Smooth muscle cell (in vitro differentiated cells): ENCODE data around the gene GMPR. TPM values are rescaled to one million over a fixed set of nuclear protein-coding genes. Genes with fewer than 3 reads are reported as not detected.

Experiments used
- DNase-seq: peaks from one replicate; lab custom pipeline; 2025; ENCODE audit not compliant: unreplicated experiment; lab: John Stamatoyannopoulos, UW
- H2AFZ ChIP-seq: fragments of 200-600 bp; sonication (generic); 2 replicates; pipeline ENCODE4 v1.6.0; 2016; ENCODE audit warnings: antibody characterized with exemption, low read depth, mild to moderate bottlenecking
- H3F3A ChIP-seq: fragments of 200-600 bp; sonication (generic); 2 replicates; pipeline ENCODE4 v1.6.0; 2017; ENCODE audit warnings: antibody characterized with exemption, low read depth
- H3K27ac ChIP-seq: fragments of 200-600 bp; sonication (generic); 2 replicates; pipeline ENCODE4 v1.5.1; 2016; ENCODE audit warnings: low read depth, mild to moderate bottlenecking
- H3K27me3 ChIP-seq: fragments of 200-600 bp; sonication (generic); 2 replicates; pipeline ENCODE4 v1.6.1; 2016; ENCODE audit warnings: low read depth, mild to moderate bottlenecking
- H3K36me3 ChIP-seq: fragments of 200-600 bp; sonication (generic); 2 replicates; pipeline ENCODE4 v1.5.1; 2016; ENCODE audit warnings: low read depth
- H3K4me1 ChIP-seq: fragments of 200-600 bp; sonication (generic); 2 replicates; pipeline ENCODE4 v1.5.1; 2016; ENCODE audit warnings: low read depth
- H3K4me2 ChIP-seq: fragments of 200-600 bp; sonication (generic); 2 replicates; pipeline ENCODE4 v1.6.0; 2016; ENCODE audit warnings: mild to moderate bottlenecking
- H3K4me3 ChIP-seq: fragments of 200-600 bp; sonication (generic); 2 replicates; pipeline ENCODE4 v1.5.1; 2016; ENCODE audit warnings: mild to moderate bottlenecking
- H3K79me2 ChIP-seq: fragments of 200-600 bp; sonication (generic); 2 replicates; pipeline ENCODE4 v1.6.0; 2016; ENCODE audit warnings: low read depth, mild to moderate bottlenecking
- H3K9ac ChIP-seq: fragments of 200-600 bp; sonication (generic); 2 replicates; pipeline ENCODE4 v1.6.0; 2016; ENCODE audit warnings: low read depth
- H3K9me3 ChIP-seq: fragments of 200-600 bp; sonication (generic); replicated peaks from 2 replicates; pipeline ENCODE4 v1.5.1; 2016; ENCODE audit warnings: low read depth
- H4K20me1 ChIP-seq: fragments of 200-600 bp; sonication (generic); 2 replicates; pipeline ENCODE4 v1.6.0; 2016; ENCODE audit warnings: low read depth
- WGBS: methylation state at CpG from one replicate; pipeline ENCODE4 v1.1.7; 2016; ENCODE audit warnings: low lambda C conversion rate; 5-methylcytosine and 5-hydroxymethylcytosine counted together
- polyA plus RNA-seq: library from polyadenylated mRNA; unstranded; fragments of >200 nt; fragmentation: Nextera tagmentation; extraction: Ambion mirVana; gene quantifications from 2 replicates; pipeline ENCODE4 v1.2.1, GENCODE V29; 2016
- total RNA-seq: library from RNA; depleted of rRNA; stranded (reverse); fragments of >200 nt; gene quantifications from 2 replicates; pipeline ENCODE4 v1.2.3, GENCODE V29; 2014
- TF ChIP-seq, protein P1 (sequence below): fragments of 200-600 bp; sonication (generic); IDR thresholded peaks from 2 replicates; pipeline ENCODE4 v1.5.1; 2017; ENCODE audit warnings: borderline replicate concordance, mild to moderate bottlenecking, antibody characterized with exemption; ENCODE audit not compliant: insufficient read depth, poor library complexity, severe bottlenecking

The GMPR gene
- total and polyA plus RNA-seq, 2 experiments from 2014 or later = 0.74 to 1.3 TPM

DNA sequence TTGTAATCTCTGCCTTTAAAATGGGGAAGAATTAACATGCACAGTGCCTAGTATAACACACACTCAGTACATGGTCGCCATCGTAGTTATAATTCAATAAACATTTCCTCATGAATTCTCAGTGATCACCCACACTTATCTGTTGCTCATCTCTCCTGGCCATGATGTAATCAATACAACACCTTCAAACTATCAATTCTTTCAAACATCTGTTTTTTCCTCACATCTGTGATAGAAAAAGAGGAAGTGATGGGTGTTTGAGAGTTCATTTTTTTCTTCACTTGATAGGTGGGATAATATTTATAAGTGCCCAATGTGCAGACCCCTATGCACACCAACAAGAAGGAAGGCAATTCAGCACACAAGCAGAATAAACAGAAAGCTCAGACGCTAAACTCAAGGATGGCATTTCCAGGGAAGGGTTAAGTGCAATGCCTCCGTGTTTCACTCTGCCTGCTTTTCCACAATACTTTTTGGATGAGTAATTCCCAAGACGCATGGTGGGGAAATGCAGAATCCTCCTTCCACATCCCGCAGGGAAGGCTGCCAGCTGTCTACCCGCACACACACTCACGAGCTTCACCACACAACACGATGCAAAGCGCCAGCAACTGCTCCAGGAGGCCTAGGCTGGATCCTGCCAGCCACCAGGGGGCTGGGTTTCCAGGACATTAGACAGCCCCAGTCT lies 100.3 kb downstream of the GMPR start:
- H3K36me3 ChIP-seq = no peaks in the 10 kb centered on the region
- peaks cover 49% of the 10 kb centered on the region for H4K20me1 ChIP-seq
- peak; percentile 63 for DNase-seq
- no peaks in the 10 kb centered on the region for H3K79me2 ChIP-seq
- peak overlapping the region; percentile 58 for H3K4me2 ChIP-seq
- H3K9me3 ChIP-seq = no peaks in the 10 kb centered on the region
- TF ChIP-seq, protein P1, sequence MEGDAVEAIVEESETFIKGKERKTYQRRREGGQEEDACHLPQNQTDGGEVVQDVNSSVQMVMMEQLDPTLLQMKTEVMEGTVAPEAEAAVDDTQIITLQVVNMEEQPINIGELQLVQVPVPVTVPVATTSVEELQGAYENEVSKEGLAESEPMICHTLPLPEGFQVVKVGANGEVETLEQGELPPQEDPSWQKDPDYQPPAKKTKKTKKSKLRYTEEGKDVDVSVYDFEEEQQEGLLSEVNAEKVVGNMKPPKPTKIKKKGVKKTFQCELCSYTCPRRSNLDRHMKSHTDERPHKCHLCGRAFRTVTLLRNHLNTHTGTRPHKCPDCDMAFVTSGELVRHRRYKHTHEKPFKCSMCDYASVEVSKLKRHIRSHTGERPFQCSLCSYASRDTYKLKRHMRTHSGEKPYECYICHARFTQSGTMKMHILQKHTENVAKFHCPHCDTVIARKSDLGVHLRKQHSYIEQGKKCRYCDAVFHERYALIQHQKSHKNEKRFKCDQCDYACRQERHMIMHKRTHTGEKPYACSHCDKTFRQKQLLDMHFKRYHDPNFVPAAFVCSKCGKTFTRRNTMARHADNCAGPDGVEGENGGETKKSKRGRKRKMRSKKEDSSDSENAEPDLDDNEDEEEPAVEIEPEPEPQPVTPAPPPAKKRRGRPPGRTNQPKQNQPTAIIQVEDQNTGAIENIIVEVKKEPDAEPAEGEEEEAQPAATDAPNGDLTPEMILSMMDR = peak; percentile 66
- H3F3A ChIP-seq = peaks cover 25% of the 10 kb centered on the region
- peak overlapping the region; percentile 67 for H3K27ac ChIP-seq
- no peak overlapping the region for H3K4me3 ChIP-seq
- no peaks in the 10 kb centered on the region for H3K27me3 ChIP-seq
- H2AFZ ChIP-seq = no peak overlapping the region
- no peaks in the 10 kb centered on the region for H3K4me1 ChIP-seq
- 18% methylated on average over 10 of the region's 10 CpGs for WGBS
- H3K9ac ChIP-seq = peak overlapping the region; percentile 18

DNA sequence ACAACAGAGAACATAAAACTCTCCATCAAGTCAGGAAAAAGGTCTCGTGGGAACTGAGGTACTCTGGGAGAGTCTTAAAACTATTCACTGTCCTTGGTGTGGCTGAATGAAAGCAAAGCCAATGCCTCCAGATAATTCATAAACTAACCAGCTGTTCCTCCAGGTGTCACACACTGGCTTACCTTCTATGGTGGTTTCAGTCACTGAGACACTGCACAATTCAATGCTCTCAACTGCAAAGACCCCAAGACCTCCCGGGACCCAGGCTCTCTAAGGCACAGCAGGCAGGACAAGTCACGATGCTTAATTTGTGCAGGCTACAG lies 100.8 kb downstream of the GMPR start:
- Histone ChIP-seq H3F3A (peaks cover 23% of the 10 kb centered on the region), H3K4me3 (no peak overlapping the region), H3K4me1 (no peaks in the 10 kb centered on the region), H3K36me3 (no peaks in the 10 kb centered on the region), H2AFZ (no peak overlapping the region), H3K9me3 (no peaks in the 10 kb centered on the region), H3K9ac (no peak overlapping the region), H4K20me1 (peaks cover 51% of the 10 kb centered on the region), H3K79me2 (no peaks in the 10 kb centered on the region), H3K4me2 (peak overlapping the region; percentile 58), H3K27ac (peak overlapping the region; percentile 63), H3K27me3 (no peaks in the 10 kb centered on the region)
- WGBS = 62% methylated on average over 3 of the region's 3 CpGs
- no peak for DNase-seq
- TF ChIP-seq, protein P1 = no peak

DNA sequence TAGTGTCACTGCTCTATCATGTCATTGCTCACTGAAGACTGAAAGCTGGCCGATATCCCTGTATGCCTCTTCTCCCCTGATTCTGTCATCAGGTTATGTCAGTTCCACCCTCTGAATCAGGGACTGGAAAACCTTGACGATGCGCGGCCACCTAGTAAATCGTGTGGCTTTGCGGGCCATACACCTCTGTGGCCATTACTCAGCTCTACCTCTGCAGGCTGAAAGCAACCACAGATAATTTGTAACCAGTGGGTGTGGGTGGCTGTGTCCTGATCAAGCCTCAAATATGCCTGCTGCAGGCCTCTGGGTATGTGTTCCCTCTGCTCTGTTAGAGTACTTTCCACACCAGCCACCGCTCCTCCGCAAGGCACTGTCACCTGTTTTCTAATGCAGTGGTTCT lies 105.2 kb downstream of the GMPR start:
- 75% methylated on average over 8 of the region's 8 CpGs for WGBS
- DNase-seq = no peak
- peaks cover 14% of the 10 kb centered on the region for H3K4me1 ChIP-seq

More for the DNA sequence above, 105.2 kb downstream of the GMPR start:
- Histone ChIP-seq H3K9ac (no peak overlapping the region), H3K4me2 (no peak overlapping the region), H3K27me3 (no peaks in the 10 kb centered on the region), H3K36me3 (no peaks in the 10 kb centered on the region), H3K9me3 (no peaks in the 10 kb centered on the region), H3F3A (peaks cover 11% of the 10 kb centered on the region), H3K4me3 (no peak overlapping the region), H3K27ac (peak overlapping the region; percentile 29), H4K20me1 (peaks cover 45% of the 10 kb centered on the region), H3K79me2 (no peaks in the 10 kb centered on the region), H2AFZ (no peak overlapping the region)
- TF ChIP-seq, protein P1 = no peak
